Measurements from ENCODE around the gene TMEM51.

Gene TMEM51

DNA sequence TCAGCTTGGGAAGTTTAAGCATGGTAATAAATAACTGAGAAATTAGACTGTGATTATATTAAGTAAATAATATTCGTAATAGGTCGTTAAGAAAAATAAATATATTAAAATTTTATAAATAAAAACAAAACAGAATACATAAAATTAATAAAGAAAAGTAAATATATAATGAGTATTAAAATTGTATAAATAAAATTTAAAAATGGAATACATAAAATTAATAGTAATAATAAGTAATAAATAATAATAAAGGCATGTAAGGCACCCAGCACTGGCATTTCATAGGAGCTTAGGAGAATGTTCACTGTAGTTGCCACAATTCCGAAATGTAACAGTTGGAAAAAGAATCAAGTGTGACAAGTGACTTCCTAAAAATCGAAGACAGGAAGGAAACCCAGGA, 47.7 kb downstream of the TMEM51 start:
- no peak for DNase-seq

DNA sequence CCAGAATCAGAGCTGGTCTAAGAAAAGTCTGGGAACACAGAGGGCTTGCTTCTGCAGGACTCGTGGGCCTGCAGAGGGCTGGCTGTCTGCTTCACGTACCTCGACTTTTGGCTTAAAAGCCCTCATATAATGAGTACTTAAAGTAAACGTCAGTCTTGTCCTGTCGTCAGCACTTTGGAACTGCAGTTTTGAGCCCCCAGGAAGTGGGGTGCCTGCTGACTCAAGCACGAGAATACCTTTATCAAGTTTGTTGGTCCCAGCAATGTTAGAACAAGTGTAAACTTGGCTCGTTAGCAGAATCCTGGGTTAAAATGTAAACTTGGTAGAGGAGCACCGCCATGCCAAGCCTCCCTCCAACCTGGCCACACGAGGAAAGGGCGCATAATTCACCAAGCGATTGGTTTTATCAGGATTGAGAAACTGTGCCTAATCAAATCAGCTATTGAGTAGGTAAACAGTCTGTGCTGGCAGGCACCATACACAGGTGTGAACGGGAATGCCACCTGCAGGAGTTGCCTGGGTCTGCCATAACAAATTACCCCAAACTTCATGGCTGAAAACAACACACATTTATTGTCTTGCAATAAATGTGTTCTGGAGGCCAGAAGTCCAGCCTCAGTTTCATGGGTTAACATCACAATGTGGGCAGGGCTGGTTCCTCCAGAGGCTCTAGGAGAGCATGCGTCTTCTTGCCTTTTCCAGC, 48.5 kb downstream of the TMEM51 start:
- no peak for DNase-seq

DNA sequence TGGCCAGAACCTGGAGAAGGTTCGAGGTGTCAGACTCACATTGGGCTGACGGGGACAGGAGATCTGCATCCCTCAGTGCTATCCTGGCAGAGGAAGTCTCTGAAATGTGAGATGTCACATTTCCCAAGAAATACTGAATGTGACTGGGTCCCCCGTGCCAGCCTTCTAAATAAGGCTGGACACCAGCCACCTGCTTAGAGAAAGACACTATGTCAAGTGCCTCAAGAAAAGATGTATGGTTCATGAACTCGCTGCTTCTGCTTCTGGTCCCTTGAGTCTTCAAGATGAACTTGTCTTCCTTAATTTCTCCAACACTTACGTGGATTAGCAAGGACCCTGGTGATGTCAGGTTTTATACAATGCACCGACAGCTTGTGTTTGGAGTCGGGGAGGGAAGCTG, 51.4 kb downstream of the TMEM51 start:
- DNase-seq: no peak

DNA sequence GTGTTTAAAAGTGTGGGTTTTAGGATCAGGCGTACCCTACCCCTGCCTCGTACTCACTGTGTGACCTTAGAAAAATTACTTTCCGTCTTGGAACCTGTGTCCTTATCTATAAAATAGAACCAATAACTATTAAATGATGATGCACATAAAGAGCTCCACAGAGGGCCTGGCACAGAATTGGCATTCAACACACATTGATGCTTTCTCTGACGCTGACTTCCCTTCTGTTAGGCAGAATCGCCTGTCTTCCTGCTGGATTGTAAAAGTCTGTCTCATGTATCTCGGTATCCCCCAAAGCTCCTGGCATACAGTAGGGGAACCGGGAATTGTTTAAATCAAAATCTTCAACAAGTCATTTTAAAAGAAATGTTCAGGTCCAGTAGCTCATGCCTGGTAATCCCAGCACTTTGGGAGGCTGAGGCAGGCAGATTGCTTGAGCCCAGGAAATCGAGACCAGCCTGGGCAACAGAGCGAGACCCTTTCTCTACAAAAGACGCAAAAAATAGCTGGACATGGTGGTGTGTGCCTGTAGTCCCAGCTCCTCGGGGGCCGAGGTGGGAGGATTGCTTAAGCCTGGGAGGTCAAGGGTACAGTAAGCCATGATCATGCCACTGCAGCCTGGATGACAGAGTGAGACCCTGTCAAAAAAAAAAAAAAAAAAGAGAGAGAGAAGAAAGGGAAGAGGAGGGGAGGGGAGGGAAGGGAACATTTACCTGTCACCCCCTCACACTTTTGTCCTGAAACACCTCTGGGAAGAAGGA, 52.2 kb downstream of the TMEM51 start:
- no peak for DNase-seq

DNA sequence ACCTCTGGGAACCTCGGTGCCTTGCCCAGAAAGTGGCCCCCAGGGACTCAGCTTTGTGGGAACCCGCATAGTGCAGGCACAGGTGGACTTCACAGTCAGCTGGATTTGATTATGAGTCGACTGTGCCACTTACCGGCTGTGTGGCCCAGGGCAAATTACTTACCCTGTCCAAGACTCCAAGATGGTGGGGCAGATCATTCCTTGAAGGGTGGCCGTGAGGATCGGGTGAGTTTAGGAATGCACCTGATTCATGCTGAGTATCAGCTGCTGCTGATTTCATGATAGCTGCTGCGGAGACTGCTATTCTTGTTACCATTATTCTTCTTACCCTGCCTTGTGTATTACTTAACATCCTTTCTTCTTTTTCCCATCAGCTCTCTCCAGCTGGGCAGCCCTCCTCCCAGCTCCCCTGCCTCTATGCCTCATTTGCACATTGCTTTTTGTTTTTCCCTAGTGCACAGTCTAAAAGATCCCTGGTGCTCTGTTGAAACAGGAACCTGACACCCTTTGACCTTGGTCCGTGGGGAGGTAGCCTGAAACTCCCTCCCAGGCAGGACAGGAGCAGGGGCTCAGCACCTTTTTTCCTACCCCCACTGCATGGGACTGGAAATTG, 53.0 kb downstream of the TMEM51 start:
- no peak for DNase-seq

DNA sequence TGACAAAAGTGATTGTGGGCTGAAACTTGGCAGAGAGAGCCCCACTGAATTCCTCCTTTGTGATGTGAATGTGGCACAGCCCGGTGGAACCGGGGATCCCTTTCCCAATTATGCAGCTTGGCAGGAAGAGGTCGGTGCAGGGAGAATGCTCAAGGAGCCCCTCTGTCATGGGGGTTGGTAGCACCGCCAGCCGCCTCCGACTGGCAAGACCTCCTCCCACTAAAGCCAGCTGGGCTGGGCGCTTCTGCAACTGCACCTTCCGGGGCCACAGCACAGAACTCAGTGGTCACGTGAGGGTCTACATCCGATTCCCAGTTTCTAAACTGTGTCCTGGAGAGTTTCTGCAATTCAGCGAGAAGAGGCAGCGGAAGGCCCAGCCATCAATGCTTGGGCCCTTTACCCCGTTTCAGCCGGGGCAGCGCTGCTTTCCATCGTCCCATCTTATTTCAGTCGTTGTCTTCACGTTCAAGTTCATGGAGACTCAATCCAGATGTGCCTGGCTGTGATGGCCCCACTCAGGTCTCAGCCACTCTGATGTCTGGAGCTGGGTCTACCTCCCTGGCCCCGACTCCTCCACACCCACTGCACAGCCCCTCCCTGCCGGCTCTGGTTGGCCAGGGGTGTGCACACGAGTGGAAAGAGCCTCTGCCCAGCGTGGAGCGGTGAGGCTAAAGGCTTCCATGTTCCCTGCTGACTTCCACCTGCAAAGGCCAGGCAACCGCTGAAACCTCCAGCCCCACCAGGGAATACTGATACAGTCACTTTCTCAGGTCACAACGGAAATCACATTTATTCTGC, 53.7 kb downstream of the TMEM51 start:
- DNase-seq: no peak

DNA sequence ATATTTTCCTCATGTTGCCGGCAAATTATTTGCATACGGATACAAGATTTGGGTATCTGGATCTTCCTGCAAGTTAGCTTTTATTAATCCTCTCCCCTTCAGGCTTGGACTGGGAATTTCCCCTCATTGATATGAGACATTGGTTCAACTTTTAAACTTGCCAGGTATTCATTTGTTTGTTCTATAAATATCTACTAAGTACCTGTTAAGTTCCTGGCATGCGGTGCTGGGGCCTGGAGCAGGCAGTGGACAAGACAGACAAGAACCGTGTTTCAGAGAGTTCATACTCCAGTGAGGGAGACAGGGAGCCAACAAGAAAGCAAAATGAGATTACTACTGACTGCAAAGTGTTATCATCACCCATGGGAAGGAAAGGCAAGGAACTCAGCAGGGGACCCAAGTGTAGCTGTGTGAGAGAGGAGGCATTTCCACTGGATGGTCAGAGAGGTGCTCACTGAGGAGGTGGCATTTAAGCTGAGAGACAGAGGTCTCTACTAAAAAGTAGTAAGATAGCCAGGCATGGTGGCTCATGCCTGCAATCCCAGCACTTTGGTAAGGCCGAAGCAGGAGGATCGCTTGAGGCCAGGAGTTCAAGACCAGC, 54.4 kb downstream of the TMEM51 start:
- no peak for DNase-seq

DNA sequence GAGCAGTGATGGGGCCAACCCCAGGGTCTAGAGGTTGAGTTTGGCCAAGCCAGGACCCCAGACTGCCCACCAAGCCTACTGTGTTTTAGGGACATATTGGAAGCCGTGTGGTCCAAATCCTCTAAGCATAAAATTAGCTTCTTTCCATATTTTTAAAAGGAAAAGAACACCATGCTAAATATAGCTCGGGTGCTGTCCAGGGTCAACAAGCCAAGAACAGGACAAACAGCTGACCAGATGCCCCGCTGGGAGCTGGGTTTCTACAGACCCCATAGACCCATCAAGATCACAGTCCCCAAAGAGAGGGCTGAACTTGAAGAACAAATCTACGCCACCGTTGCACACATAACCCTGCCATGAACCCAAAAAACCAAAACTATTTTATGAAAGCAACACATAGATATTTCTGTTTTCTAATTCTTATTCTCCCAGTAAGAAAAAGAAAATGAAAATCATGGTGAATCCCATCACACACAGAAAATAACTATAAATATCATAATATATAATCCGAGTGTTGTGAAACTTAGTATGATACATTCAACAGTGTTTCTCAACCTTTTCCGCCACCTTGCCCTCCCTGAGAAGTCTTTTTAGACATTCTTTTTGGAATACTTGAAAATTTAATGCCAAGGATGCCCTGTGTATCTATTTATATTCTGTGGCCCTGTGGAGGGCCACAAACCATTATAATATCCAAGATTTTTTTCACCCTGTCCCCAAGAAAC, 57.3 kb downstream of the TMEM51 start:
- DNase-seq: no peak

DNA sequence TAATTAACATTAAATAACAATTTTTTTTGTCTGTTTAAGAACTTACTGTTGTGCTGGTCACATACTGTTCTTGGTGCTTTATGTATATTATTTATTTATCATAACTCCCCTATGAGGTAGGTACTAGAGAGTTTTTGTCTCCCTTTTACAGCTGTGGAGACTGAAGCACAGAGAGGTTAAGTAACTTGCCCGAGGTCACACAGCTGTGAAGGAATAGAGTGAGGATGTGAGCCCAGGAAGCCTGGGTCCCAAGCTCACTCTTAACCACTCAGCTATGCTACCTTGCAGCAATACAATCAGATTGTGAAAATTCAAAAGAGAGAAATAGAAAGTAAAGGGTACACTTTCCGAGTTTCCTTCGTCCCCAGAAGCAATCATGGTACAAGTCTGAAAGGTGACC, 57.9 kb downstream of the TMEM51 start:
- DNase-seq: no peak

DNA sequence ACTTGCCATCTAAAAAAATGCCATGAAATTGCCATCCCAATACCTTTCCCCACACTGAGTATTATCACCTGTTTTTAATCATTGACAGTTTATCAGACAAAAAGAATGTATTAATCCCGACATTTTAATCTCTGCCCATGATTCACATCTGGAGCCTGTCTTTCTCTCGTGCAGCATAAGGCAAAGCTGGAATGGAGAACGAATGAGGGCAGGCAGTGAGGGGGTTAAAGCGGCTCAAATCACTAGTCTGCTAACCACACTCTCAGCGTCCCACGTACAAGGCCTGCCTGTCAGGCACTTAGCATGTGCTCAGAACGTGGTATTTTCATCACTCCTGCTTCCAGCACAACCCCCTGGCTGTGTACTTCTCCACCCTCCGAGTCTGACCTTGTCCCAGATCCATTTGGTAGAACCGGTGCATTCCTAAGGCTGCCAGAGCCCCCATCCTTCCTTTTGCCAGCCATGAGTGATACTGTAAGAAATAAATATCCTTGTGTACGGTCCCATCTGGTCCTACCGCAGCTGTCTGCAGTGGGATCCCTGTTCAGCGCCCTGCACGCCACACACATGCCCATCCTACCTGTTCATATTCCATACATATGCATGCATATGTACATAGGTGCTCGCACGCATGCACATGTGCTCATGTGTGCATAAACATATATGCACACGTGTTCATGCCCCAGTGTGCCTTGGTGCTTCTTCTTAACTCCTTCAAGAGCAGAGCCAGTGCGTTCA, 58.8 kb downstream of the TMEM51 start:
- no peak for DNase-seq

DNA sequence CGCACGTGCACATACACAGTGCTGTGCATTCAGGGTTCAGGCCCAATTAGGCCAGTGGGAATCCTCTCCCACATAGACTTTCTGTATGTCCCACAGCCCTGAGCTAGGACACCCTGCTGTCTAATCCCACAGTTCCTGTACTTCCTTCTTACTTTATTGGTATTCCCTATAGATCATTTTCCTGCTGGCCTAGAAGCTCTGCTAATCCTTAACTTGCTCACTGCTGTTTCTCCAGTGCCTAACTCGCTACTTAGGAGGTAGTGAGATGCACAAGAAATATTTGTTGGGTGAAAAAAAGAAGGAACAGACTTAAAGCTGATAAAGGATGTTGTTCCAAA, 59.4 kb downstream of the TMEM51 start:
- no peak for DNase-seq

DNA sequence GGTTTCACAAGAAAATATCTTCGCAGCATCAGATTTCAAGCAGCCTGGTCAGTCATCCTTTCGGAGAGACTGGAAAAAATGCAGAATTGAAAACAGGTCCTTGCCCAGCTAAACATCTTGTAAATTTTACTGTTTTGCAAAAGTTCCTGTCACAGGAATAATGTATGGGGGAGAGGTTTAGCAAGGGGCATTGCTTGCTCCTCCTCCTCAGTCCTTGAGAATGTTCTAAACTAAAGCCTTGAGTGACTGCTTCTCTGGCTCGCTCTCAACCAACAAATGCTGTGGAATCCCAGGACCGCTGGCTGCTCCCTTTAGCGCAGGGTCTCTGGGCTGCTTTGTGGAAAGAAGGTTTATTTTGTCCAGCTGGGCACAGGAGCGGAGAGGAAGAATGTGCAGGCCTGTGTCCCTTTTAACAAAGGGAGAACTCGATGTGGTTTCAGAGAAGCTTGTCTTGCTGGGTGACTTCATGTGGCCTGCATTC, 59.8 kb downstream of the TMEM51 start:
- DNase-seq: no peak

DNA sequence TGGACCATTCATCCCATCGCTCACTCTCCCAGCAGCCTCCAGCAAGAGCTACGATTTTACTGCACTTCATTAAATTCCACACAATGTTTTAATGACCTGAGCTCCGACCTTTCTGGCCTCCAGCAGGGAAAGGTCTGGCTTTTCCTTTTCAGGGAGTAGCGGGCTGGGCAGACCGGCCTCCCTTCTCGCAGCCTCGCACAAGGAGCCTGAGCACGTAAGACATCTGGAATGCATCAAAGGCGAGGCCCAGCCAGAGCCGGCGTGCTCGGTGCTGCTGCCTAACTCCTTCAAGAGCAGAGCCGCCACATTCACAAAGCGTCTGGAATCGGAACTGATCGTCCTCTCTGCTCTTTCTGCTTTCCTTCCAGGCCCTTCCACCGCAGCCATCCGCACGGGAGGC, 61.0 kb downstream of the TMEM51 start:
- DNase-seq: no peak

DNA sequence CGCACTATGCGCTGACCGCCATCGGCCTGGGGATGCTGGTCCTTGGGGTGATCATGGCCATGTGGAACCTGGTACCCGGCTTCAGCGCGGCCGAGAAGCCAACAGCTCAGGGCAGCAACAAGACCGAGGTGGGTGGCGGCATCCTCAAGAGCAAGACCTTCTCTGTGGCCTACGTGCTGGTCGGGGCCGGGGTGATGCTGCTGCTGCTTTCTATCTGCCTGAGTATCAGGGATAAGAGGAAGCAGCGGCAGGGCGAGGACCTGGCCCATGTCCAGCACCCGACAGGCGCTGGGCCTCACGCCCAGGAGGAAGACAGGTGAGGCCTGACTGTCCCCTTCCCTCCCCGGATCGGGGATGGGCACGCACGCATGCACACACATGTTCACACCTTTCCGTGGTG, 61.6 kb downstream of the TMEM51 start:
- no peak for DNase-seq

DNA sequence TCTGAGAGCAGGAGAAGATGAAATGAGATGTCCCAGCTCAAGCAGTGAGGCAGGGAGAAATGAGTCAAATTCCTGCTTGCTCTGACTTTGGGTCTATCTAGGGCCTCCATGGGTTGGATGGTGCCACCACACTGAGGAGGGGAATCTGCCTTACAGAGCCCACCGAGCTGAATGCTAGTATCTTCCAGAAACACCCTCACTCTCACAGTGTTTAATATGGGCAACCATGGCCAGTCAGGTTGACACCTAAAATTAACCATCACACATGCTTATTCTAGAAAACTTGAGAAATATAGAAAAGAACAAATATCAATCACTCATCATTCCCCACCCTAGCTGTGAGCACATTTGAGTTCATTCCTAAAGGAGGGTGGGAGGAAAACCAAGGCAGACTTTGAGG, 64.1 kb downstream of the TMEM51 start:
- no peak for DNase-seq

DNA sequence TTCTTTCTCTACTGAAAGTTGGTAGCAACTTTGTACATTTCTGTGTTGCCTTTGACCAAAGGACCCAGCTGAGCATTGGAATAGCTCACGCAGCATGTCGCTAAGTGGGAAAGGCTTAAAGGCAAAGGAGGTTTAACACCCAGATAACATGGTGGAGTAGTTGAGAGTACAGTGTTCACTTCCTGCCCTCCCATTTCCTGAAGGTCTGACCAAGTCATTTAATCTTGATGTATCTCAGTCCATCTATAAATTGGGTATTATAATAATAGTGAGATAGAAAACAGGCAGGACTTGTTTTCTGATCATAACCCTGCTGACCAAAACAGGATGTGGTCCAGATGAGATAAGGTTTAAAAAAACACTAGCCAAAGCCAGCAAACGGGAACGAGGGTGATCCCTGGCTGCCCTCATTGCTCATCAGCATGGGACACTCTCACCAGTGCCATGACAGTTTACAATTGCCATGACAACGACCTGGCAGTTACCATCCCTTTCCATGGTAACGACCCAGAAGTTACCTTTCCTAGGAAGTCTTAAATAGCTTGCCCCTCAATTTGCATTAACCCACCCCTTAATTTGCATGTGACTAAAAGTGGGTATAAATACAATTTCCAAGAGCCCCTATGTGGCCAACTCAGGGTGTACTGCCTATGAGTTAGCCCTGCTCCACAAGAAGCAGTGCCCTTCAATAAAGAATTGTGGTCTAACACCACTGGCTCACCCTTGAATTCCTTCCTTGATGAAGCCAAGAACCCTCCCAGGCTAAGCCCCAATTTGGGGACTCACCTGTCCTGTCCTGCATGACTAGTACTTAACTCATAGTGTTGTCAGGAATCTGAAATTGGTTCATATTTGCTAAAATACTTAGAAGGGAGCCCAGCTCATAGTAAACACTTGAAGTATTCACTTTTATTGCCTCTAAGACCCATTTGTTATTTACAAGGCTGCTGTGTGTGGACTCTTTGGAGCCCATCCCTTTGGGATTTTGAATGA, 65.0 kb downstream of the TMEM51 start:
- no peak for DNase-seq

DNA sequence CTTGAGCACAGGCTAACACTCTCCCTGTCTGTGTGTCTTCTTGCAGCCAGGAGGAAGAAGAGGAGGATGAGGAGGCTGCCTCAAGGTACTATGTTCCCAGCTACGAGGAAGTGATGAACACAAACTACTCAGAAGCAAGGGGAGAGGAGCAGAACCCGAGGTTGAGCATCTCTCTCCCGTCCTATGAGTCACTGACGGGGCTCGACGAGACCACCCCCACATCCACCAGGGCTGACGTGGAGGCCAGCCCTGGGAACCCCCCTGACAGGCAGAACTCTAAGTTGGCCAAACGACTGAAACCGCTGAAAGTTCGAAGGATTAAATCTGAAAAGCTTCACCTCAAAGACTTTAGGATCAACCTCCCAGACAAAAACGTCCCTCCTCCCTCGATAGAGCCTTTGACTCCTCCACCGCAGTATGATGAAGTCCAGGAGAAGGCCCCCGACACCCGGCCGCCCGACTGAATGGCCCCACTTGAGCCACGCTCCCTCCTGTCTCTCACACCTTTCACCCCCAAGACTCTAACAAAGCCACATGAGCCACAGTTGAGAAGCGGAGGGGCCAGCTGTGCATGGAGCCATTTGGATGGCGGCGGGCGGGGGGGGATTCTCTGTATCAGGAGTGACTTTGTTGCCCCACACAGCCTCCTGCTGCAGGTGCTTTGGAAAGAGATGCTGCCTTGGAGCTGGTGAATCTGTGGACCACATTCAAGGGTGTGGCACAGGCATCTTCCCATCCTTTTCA, 65.9 kb downstream of the TMEM51 start:
- no peak for DNase-seq

DNA sequence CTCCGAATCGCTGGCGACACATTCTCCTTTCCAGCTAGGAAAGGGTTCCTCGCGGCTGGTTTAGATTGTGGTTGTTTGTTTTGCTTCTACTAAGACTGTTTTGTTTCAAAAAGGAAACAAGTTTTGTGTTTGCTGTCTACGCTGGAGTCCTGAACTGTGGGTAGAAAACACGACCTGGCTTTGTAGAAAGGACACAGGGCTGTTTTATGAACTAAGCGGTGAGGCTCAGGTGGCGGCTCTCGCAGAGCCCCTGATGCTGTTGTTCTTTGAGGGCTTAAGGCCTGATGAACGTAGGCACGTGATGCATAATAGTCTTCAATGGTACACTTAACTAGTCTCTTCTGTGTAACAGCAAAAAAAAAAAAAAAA, 66.5 kb downstream of the TMEM51 start:
- DNase-seq: no peak

DNA sequence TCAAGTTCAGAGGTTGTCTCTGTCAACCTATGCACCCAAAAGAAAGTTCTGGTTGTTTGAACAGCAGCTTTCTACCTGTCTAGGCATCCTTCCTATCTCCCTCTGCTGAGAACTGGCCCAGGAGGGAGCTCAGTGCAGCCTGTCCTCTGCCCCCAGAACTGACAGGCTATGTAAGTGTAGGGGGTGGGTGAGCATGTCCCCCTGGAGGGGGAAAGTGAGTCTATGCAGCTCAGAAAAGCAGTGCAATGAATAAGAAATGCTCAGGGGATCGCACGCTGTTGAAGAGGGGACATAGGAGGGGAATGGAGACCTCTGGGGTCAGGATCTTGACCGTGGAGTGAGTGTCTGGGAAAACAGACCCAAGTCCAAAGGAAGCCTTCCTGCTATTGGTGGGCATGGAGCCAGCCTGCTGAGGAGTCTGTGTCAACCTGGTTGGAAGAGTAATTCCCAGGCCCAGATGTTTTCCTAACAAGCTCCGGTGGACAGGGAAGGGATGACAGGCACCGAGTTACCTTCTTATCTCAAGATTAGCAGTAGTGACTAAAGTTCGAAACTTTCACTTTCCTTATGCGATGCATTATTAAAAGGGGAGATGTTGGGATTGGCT, 67.4 kb downstream of the TMEM51 start:
- no peak for DNase-seq

Data from DMS79 (cell line).